ENCODE data around the gene PIGU. TPM values are rescaled to one million over a fixed set of nuclear protein-coding genes. Genes with fewer than 3 reads are reported as not detected.
"Not testable (repeated sequence)": the region's sequence is repeated elsewhere in the genome, so short reads cannot be mapped to it uniquely, and the experiment has no call there.

PIGU gene, protein sequence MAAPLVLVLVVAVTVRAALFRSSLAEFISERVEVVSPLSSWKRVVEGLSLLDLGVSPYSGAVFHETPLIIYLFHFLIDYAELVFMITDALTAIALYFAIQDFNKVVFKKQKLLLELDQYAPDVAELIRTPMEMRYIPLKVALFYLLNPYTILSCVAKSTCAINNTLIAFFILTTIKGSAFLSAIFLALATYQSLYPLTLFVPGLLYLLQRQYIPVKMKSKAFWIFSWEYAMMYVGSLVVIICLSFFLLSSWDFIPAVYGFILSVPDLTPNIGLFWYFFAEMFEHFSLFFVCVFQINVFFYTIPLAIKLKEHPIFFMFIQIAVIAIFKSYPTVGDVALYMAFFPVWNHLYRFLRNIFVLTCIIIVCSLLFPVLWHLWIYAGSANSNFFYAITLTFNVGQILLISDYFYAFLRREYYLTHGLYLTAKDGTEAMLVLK
- 44.3 and 45.8 TPM in 2 replicates for total RNA-seq
- long read RNA-seq, transcript PIGU-201 (12 exons, 1,632 nt): major isoform, 78 of 95 reads
- long read RNA-seq, partial matches to known transcripts: 6 of 95 reads
- long read RNA-seq, other reads (novel, unspliced or antisense): 10 of 95 reads

DNA sequence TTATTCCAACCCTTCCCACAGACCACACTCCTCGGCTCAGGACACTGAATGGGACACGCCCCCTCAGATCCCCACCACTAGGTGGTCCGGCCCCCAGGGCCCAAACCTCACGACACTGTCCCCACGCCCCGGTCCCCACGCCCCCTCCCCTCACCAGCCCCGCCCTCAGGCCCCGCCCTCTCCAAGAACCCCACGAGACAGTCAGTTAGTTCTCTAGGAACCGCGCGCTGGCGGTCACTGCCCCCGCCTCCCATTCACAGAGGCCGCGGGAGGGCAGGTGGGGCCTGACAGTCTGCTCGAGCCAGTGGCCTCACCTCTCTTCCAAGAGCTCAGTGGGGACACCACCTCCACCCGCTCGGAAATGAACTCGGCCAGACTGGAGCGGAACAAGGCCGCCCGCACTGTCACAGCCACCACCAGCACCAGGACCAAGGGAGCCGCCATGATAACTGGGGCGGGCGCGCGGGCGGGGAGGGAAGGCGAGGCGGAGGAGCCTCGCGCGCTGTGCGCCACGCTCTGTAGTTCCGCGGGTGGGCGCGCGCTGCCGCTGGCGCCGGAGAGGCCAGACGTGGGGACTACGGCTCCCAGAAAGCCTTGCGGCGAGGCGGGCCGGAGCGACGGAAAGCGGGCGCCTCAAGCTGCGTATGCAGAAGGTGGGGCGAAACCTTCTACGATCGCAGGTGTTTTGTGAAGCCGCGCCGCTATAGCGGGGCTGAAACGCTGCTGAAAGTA, at the start of gene PIGU:
PIGU (minus strand) TSS at position 451 of the 732 bp plus-strand sequence; CDS start at position 444, 7 bp downstream.
- Mint-ChIP-seq H3K4me1 (ENCODE audit: low read depth) (peaks cover 12% of the 10 kb centered on the region), H3K36me3 (ENCODE audit: insufficient read depth) (peaks cover 2% of the 10 kb centered on the region)
- TF ChIP-seq, protein P1, sequence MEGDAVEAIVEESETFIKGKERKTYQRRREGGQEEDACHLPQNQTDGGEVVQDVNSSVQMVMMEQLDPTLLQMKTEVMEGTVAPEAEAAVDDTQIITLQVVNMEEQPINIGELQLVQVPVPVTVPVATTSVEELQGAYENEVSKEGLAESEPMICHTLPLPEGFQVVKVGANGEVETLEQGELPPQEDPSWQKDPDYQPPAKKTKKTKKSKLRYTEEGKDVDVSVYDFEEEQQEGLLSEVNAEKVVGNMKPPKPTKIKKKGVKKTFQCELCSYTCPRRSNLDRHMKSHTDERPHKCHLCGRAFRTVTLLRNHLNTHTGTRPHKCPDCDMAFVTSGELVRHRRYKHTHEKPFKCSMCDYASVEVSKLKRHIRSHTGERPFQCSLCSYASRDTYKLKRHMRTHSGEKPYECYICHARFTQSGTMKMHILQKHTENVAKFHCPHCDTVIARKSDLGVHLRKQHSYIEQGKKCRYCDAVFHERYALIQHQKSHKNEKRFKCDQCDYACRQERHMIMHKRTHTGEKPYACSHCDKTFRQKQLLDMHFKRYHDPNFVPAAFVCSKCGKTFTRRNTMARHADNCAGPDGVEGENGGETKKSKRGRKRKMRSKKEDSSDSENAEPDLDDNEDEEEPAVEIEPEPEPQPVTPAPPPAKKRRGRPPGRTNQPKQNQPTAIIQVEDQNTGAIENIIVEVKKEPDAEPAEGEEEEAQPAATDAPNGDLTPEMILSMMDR (IDR thresholded peaks at IDR 0.05; ENCODE audit: unreplicated experiment): peak; percentile 36

DNA sequence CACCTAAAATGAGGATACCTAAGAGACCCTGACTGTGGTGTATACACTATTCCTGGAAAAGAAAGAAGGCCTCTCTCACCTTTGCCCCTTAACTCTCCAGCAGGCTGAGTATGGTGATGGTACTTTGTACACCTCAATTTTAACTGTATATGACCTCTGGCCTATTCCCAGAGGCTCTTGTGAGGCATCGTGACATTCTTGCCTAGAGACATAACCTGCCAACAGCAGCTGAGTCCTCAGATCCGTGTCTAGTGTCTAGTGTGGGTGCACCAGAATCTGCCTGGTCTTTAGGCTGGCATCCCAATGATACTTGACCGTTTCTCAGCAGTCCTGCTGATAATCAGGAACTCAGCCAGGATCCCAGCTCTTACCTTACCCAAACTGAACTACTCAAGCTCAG, 47.3 kb upstream of the PIGU start:
- Mint-ChIP-seq H3K4me1 (ENCODE audit: low read depth) (peaks cover 15% of the 10 kb centered on the region), H3K27ac (no peak overlapping the region), H3K27me3 (no peaks in the 10 kb centered on the region), H3K4me3 (ENCODE audit: low read depth) (no peak overlapping the region), H3K36me3 (ENCODE audit: insufficient read depth) (peaks cover 28% of the 10 kb centered on the region), H3K9me3 (ENCODE audit: low read depth) (no peaks in the 10 kb centered on the region)
- TF ChIP-seq, protein P1 (IDR thresholded peaks at IDR 0.05; ENCODE audit: unreplicated experiment): no peak
- no peak for DNase-seq (ENCODE audit: low spot score, unreplicated experiment)

More for the DNA sequence above, at the start of gene PIGU:
- H3K9me3 Mint-ChIP-seq (ENCODE audit: low read depth): no peaks in the 10 kb centered on the region
- H3K4me3 Mint-ChIP-seq (ENCODE audit: low read depth): peak within 1 kb of the TSS; percentile 90
- H3K27me3 Mint-ChIP-seq: no peaks in the 10 kb centered on the region
- DNase-seq (ENCODE audit: low spot score, unreplicated experiment): peak; percentile 96
- peak within 1 kb of the TSS; percentile 99 for H3K27ac Mint-ChIP-seq

DNA sequence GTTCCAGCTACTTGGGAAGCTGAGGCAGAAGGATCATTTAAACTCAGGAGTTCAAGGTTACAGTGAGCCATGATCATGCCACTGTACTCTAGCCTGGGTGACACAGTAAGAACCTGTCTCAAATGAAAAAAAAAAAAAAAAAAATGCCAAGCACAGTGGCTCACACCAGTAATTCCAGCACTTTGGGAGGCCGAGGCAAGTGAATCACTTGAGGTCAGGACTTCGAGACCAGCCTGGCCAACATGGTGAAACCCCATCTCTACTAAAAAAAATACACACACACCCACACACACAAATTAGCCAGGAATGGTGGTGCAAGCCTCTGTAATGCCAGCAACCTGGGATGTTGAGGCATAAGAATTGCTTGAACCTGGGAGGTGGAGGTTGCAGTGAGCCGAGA, 45.7 kb upstream of the PIGU start:
- not testable (repeated sequence) for H3K27me3 Mint-ChIP-seq; H3K27ac Mint-ChIP-seq; H3K9me3 Mint-ChIP-seq (ENCODE audit: low read depth); DNase-seq (ENCODE audit: low spot score, unreplicated experiment); H3K4me1 Mint-ChIP-seq (ENCODE audit: low read depth); H3K4me3 Mint-ChIP-seq (ENCODE audit: low read depth)
- peaks cover 35% of the 10 kb centered on the region for H3K36me3 Mint-ChIP-seq (ENCODE audit: insufficient read depth)

DNA sequence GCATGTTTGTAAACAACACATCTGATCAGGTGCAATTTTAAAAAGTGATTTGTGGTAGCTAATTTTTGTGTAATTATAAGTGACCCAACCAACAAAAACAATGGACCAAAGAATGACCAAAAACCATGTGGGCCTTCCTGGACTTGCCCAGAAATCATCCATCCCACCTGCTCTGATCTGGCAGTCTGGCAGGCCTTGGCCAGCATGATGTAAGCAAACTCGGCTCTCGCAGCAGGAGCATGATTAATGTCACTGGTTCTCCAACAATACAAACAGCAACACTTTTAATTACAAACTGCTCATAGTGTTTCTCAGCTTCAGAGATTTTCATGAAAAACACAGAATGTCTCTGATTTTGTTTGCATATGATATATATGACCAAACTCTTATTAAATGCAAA, 43.4 kb upstream of the PIGU start:
- H3K36me3 Mint-ChIP-seq (ENCODE audit: insufficient read depth): peaks cover 28% of the 10 kb centered on the region
- TF ChIP-seq, protein P1 (IDR thresholded peaks at IDR 0.05; ENCODE audit: unreplicated experiment): no peak
- H3K4me1 Mint-ChIP-seq (ENCODE audit: low read depth): peaks cover 9% of the 10 kb centered on the region
- H3K27ac Mint-ChIP-seq: peak overlapping the region; percentile 11
- H3K4me3 Mint-ChIP-seq (ENCODE audit: low read depth): no peak overlapping the region
- H3K9me3 Mint-ChIP-seq (ENCODE audit: low read depth): no peaks in the 10 kb centered on the region
- no peak for DNase-seq (ENCODE audit: low spot score, unreplicated experiment)
- no peaks in the 10 kb centered on the region for H3K27me3 Mint-ChIP-seq

DNA sequence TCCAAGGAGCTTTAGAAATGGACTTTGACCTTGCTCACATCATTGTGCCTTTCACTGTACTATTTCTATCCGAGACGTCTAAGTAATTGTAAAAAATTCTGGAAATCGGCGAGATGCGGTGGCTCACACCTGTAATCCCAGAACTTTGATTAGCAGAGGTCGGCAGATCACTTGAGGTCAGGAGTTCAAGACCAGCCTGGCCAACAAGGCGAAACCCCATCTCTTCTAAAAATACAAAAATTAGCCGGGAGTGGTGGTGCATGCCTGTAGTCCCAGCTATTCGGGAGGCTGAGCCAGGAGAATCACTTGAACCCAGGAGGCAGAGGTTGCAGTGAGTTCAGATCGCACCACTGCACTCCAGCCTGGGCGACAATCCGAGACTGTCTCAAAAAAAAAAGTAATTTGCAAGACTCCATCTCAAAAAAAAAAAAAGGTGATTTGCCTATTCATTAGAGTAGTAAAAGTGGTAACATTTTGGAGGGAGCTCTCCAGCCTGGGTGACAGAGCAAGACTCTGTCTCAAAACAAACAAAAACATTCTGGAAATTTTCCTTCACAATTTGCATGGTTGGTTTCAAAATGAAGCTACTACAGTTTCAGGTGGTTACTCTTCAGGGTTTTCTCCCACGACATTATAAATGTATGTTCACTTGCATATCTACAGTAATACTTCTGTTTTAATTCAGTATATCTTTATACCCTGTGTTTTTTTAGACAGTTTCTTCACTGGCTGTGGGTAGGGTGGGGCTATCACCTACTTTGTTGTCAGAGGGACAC, 42.5 kb upstream of the PIGU start:
- H3K36me3 Mint-ChIP-seq (ENCODE audit: insufficient read depth): peaks cover 29% of the 10 kb centered on the region
- H3K27me3 Mint-ChIP-seq; H3K4me1 Mint-ChIP-seq (ENCODE audit: low read depth); H3K4me3 Mint-ChIP-seq (ENCODE audit: low read depth); H3K9me3 Mint-ChIP-seq (ENCODE audit: low read depth); DNase-seq (ENCODE audit: low spot score, unreplicated experiment); H3K27ac Mint-ChIP-seq: not testable (repeated sequence)

Measured in progenitor cell of endocrine pancreas (in vitro differentiated cells).